GM19372 (cell line): ENCODE results near the gene WDR90.

Source experiments
- ATAC-seq: cut with Tn5 transposase; IDR thresholded peaks from one replicate; pipeline ENCODE4 v1.9.1; 2021; ENCODE audit warnings: mild to moderate bottlenecking, low read depth, moderate library complexity; ENCODE audit not compliant: unreplicated experiment

WDR90 gene

GRCh38 chr16:637081-638018 lies 11.8 kb upstream of the WDR90 start:
- ATAC-seq = no peak

- ATAC-seq = no peak
Observed at GRCh38 chr16:638034-638543, 11.1 kb upstream of the WDR90 start.

GRCh38 chr16:638836-639235 lies 10.3 kb upstream of the WDR90 start:
- no peak for ATAC-seq

GRCh38 chr16:640614-641013 lies 8.6 kb upstream of the WDR90 start:
- no peak for ATAC-seq

- ATAC-seq = peak; percentile 54
Observed at GRCh38 chr16:641326-642188, 7.6 kb upstream of the WDR90 start, which contains the start of gene MCRIP2. MCRIP2 (plus strand) TSS chr16:641828; CDS start chr16:641992, 164 bp downstream.

- peak; percentile 49 for ATAC-seq
Observed at GRCh38 chr16:642189-643049, 6.7 kb upstream of the WDR90 start.

- no peak for ATAC-seq
Observed at GRCh38 chr16:643050-643368, 6.2 kb upstream of the WDR90 start.

- no peak for ATAC-seq
Observed at GRCh38 chr16:644556-644955, 4.6 kb upstream of the WDR90 start.

GRCh38 chr16:645852-646678 lies 3.1 kb upstream of the WDR90 start:
- ATAC-seq = no peak

GRCh38 chr16:646679-647172 lies 2.4 kb upstream of the WDR90 start:
- ATAC-seq = no peak

GRCh38 chr16:647173-647902 lies 1.8 kb upstream of the WDR90 start:
- no peak for ATAC-seq

- ATAC-seq = no peak
Observed at GRCh38 chr16:648071-648780, 939 bp upstream of the WDR90 start.

- ATAC-seq = peak; percentile 7
Observed at GRCh38 chr16:649631-650030, 466 bp downstream of the WDR90 start.

- ATAC-seq = no peak
Observed at GRCh38 chr16:651844-652243, 2.7 kb downstream of the WDR90 start.

GRCh38 chr16:652454-653305 lies 3.5 kb downstream of the WDR90 start:
- no peak for ATAC-seq

- no peak for ATAC-seq
Observed at GRCh38 chr16:654034-654433, 4.9 kb downstream of the WDR90 start.

- ATAC-seq = no peak
Observed at GRCh38 chr16:657487-657886, 8.3 kb downstream of the WDR90 start.
